Esophagus squamous epithelium (tissue), 4 donors: ENCODE results near the gene PTBP3.

Experiments
- POLR2A ChIP-seq, 4 donors: fragments of 450-650 bp; IDR thresholded peaks; one replicate each; pipeline ENCODE4 v1.6.1; 2017; ENCODE audit warnings: antibody characterized with exemption in 4 of 4, mild to moderate bottlenecking in 4 of 4, moderate library complexity in 3 of 4
- TF ChIP-seq, protein P1 (sequence below), 6 experiments: fragments of 450-650 bp in 4 of 6; fragments of 200-600 bp in 2 of 6; sonication (generic) in 2 of 6; IDR thresholded peaks; one replicate each; pipeline ENCODE4 v1.5.1; 2016 to 2019; ENCODE audit warnings: antibody characterized with exemption in 6 of 6, mild to moderate bottlenecking in 4 of 6, moderate library complexity in 4 of 6

DNA sequence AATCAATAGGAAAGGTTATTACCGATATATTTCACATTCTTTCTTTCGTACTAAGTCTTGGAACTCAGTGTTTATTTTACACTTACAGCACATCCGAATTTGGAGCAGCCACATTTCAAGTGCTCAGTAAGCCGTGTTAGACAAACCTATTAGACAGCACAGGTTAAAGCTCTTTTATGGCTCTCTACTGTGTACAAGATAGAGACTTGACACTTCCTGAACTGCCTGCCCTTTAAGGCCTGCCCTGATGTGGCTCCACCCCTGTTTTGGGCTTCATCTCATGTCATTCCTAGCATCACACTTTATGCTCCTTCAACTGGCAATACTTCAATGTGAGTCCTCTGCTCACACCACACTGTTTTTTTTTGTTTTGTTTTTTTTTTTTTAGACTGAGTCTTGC, 134.8 kb downstream of the PTBP3 start:
- TF ChIP-seq POLR2A (IDR thresholded peaks at IDR 0.05), result no peak
- TF ChIP-seq, protein P1, sequence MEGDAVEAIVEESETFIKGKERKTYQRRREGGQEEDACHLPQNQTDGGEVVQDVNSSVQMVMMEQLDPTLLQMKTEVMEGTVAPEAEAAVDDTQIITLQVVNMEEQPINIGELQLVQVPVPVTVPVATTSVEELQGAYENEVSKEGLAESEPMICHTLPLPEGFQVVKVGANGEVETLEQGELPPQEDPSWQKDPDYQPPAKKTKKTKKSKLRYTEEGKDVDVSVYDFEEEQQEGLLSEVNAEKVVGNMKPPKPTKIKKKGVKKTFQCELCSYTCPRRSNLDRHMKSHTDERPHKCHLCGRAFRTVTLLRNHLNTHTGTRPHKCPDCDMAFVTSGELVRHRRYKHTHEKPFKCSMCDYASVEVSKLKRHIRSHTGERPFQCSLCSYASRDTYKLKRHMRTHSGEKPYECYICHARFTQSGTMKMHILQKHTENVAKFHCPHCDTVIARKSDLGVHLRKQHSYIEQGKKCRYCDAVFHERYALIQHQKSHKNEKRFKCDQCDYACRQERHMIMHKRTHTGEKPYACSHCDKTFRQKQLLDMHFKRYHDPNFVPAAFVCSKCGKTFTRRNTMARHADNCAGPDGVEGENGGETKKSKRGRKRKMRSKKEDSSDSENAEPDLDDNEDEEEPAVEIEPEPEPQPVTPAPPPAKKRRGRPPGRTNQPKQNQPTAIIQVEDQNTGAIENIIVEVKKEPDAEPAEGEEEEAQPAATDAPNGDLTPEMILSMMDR (IDR thresholded peaks at IDR 0.05), result no peak
